ENCODE measurements around the gene NOTCH1. TPM values are rescaled to one million over a fixed set of nuclear protein-coding genes. Genes with fewer than 3 reads are reported as not detected.
A peak's percentile ranks its signal among the peaks of the same experiment; 100 is the strongest.

NOTCH1 gene
- total RNA-seq, 1 experiment from 2014 or later, result 17.7 TPM

- no TSS peak for BruUV-seq (replicated peaks)
- Mint-ChIP-seq H3K4me1 (ENCODE audit: low read depth, unreplicated experiment) (peaks cover 6% of the 10 kb centered on the region), H3K4me3 (ENCODE audit: low read depth, unreplicated experiment) (no peak overlapping the region), H3K36me3 (ENCODE audit: insufficient read depth, unreplicated experiment) (peaks cover 15% of the 10 kb centered on the region), H3K9me3 (ENCODE audit: low read depth, unreplicated experiment) (no peaks in the 10 kb centered on the region), H3K27ac (ENCODE audit: unreplicated experiment) (no peak overlapping the region), H3K27me3 (ENCODE audit: unreplicated experiment) (no peaks in the 10 kb centered on the region)
- intact Hi-C loops (cut with micrococcal nuclease; ENCODE audit: unreplicated experiment), result no loop called here
- no peak for TF ChIP-seq CTCF (IDR thresholded peaks at IDR 0.05; ENCODE audit: unreplicated experiment)
- CTCF ChIA-PET, result interaction anchor here (0.7 kb wide), 1 partner anchor 149 kb away, joined by 9 read pairs; no protein-coding TSS in a partner anchor
- DNase-seq, result no peak
These were observed 24.3 kb downstream of the NOTCH1 start for GRCh38 chr9:136521537-136521936.

- no peak for TF ChIP-seq CTCF (IDR thresholded peaks at IDR 0.05; ENCODE audit: unreplicated experiment)
- peak overlapping the region; percentile 20 for H3K4me3 Mint-ChIP-seq (ENCODE audit: low read depth, unreplicated experiment)
- intact Hi-C loops (cut with micrococcal nuclease; ENCODE audit: unreplicated experiment), result no loop called here
- H3K36me3 Mint-ChIP-seq (ENCODE audit: insufficient read depth, unreplicated experiment), result peaks cover 15% of the 10 kb centered on the region
- H3K4me1 Mint-ChIP-seq (ENCODE audit: low read depth, unreplicated experiment), result peaks cover 6% of the 10 kb centered on the region
- no peak overlapping the region for H3K27ac Mint-ChIP-seq (ENCODE audit: unreplicated experiment)
- BruUV-seq (replicated peaks), result no TSS peak
- H3K27me3 Mint-ChIP-seq (ENCODE audit: unreplicated experiment), result no peaks in the 10 kb centered on the region
- no peaks in the 10 kb centered on the region for H3K9me3 Mint-ChIP-seq (ENCODE audit: low read depth, unreplicated experiment)
- CTCF ChIA-PET, result interaction anchor here (1.3 kb wide), 1 partner anchor 105 kb away, joined by 5 read pairs; no protein-coding TSS in a partner anchor
- DNase-seq, result peak; percentile 71
These were observed 25.8 kb downstream of the NOTCH1 start for GRCh38 chr9:136520053-136520540.

GRCh38 chr9:136519263-136520052 is 26.4 kb downstream of the NOTCH1 start:
- no peak overlapping the region for H3K27ac Mint-ChIP-seq (ENCODE audit: unreplicated experiment)
- peak overlapping the region; percentile 20 for H3K4me3 Mint-ChIP-seq (ENCODE audit: low read depth, unreplicated experiment)
- H3K4me1 Mint-ChIP-seq (ENCODE audit: low read depth, unreplicated experiment), result peaks cover 6% of the 10 kb centered on the region
- TF ChIP-seq CTCF (IDR thresholded peaks at IDR 0.05; ENCODE audit: unreplicated experiment), result no peak
- DNase-seq, result no peak
- no TSS peak for BruUV-seq (replicated peaks)
- intact Hi-C loops (cut with micrococcal nuclease; ENCODE audit: unreplicated experiment), result no loop called here
- CTCF ChIA-PET, result interaction anchor here (1.3 kb wide), 1 partner anchor 106 kb away, joined by 5 read pairs; no protein-coding TSS in a partner anchor
- peaks cover 15% of the 10 kb centered on the region for H3K36me3 Mint-ChIP-seq (ENCODE audit: insufficient read depth, unreplicated experiment)
- no peaks in the 10 kb centered on the region for H3K9me3 Mint-ChIP-seq (ENCODE audit: low read depth, unreplicated experiment)
- no peaks in the 10 kb centered on the region for H3K27me3 Mint-ChIP-seq (ENCODE audit: unreplicated experiment)

- no peaks in the 10 kb centered on the region for H3K27me3 Mint-ChIP-seq (ENCODE audit: unreplicated experiment)
- no TSS peak for BruUV-seq (replicated peaks)
- H3K4me1 Mint-ChIP-seq (ENCODE audit: low read depth, unreplicated experiment), result peaks cover 6% of the 10 kb centered on the region
- H3K4me3 Mint-ChIP-seq (ENCODE audit: low read depth, unreplicated experiment), result no peak overlapping the region
- no peaks in the 10 kb centered on the region for H3K9me3 Mint-ChIP-seq (ENCODE audit: low read depth, unreplicated experiment)
- H3K27ac Mint-ChIP-seq (ENCODE audit: unreplicated experiment), result no peak overlapping the region
- no peak for DNase-seq
- H3K36me3 Mint-ChIP-seq (ENCODE audit: insufficient read depth, unreplicated experiment), result peaks cover 15% of the 10 kb centered on the region
- intact Hi-C loops (cut with micrococcal nuclease; ENCODE audit: unreplicated experiment), result no loop called here
- CTCF ChIA-PET, result no interaction called here
- no peak for TF ChIP-seq CTCF (IDR thresholded peaks at IDR 0.05; ENCODE audit: unreplicated experiment)
These were observed 27.2 kb downstream of the NOTCH1 start for GRCh38 chr9:136518623-136519022.
